Measurements from ENCODE around the gene LOXL4. TPM values are rescaled to one million over a fixed set of nuclear protein-coding genes. Genes with fewer than 3 reads are reported as not detected.

The LOXL4 gene
- total RNA-seq, 4 donors from 2014 or later, result 1.9 to 6.4 (median 2.8) TPM

- DNase-seq, result no peak
- H3K4me1 ChIP-seq, result peaks cover 0 to 7% (median 0%) of the 10 kb centered on the region in 4 donors
- no peaks in the 10 kb centered on the region for H3K27me3 ChIP-seq
- in situ Hi-C loops (cut with MboI; ENCODE audit: low pct_ligation_motif_present in 1 of 4, low pct_unique_long_range_greater_than_20kb in 1 of 4, low sequenced_read_pairs in 3 of 4), result no loop called here
- TF ChIP-seq POLR2AphosphoS5 (IDR thresholded peaks at IDR 0.05), result no peak
- TF ChIP-seq EP300 (IDR thresholded peaks at IDR 0.05; ENCODE audit: low read depth), result no peak
- TF ChIP-seq POLR2A (IDR thresholded peaks at IDR 0.05), result no peak
- no peak for TF ChIP-seq CTCF (IDR thresholded peaks at IDR 0.05)
- no peak overlapping the region for H3K4me3 ChIP-seq
- intact Hi-C loops (cut with DNase I; ENCODE audit: low total_unique reads), result no loop called here
- no peaks in the 10 kb centered on the region for H3K9me3 ChIP-seq
- no peak overlapping the region for H3K27ac ChIP-seq
- 93 to 100% methylated on average over 2 of the region's 2 CpGs for WGBS, 2 donors (ENCODE audit: low coverage in 1 of 2)
- peaks cover 0 to 9% (median 0%) of the 10 kb centered on the region in 4 donors for H3K36me3 ChIP-seq
Observed at GRCh38 chr10:98205351-98205750, 62.6 kb downstream of the LOXL4 start.

GRCh38 chr10:98202378-98202777 is 65.6 kb downstream of the LOXL4 start:
- in situ Hi-C loops (cut with MboI; ENCODE audit: low pct_ligation_motif_present in 1 of 4, low pct_unique_long_range_greater_than_20kb in 1 of 4, low sequenced_read_pairs in 3 of 4), result no loop called here
- H3K4me3 ChIP-seq, result no peak overlapping the region
- no peaks in the 10 kb centered on the region for H3K4me1 ChIP-seq
- no peaks in the 10 kb centered on the region for H3K27me3 ChIP-seq
- H3K27ac ChIP-seq, result no peak overlapping the region
- no peaks in the 10 kb centered on the region for H3K9me3 ChIP-seq
- H3K36me3 ChIP-seq, result no peaks in the 10 kb centered on the region
- no peak for DNase-seq
- intact Hi-C loops (cut with DNase I; ENCODE audit: low total_unique reads), result no loop called here
- TF ChIP-seq POLR2A (IDR thresholded peaks at IDR 0.05) (no peak), EP300 (IDR thresholded peaks at IDR 0.05; ENCODE audit: low read depth) (no peak), CTCF (IDR thresholded peaks at IDR 0.05) (no peak), POLR2AphosphoS5 (IDR thresholded peaks at IDR 0.05) (no peak)
- 95 to 97% methylated on average over 6 to 8 of the region's 8 CpGs for WGBS, 2 donors (ENCODE audit: low coverage in 1 of 2)

GRCh38 chr10:98201760-98202159 is 66.2 kb downstream of the LOXL4 start:
- WGBS, 2 donors (ENCODE audit: low coverage in 1 of 2), result 95 to 100% methylated on average over 2 to 5 of the region's 5 CpGs
- Histone ChIP-seq H3K27me3 (no peaks in the 10 kb centered on the region), H3K27ac (no peak overlapping the region), H3K36me3 (no peaks in the 10 kb centered on the region), H3K4me1 (peaks cover 0 to 3% (median 1%) of the 10 kb centered on the region in 4 donors), H3K4me3 (no peak overlapping the region), H3K9me3 (no peaks in the 10 kb centered on the region)
- no peak for DNase-seq
- in situ Hi-C loops (cut with MboI; ENCODE audit: low pct_ligation_motif_present in 1 of 4, low pct_unique_long_range_greater_than_20kb in 1 of 4, low sequenced_read_pairs in 3 of 4) (no loop called here), intact Hi-C loops (cut with DNase I; ENCODE audit: low total_unique reads) (no loop called here)
- TF ChIP-seq CTCF (IDR thresholded peaks at IDR 0.05), result no peak
- no peak for TF ChIP-seq EP300 (IDR thresholded peaks at IDR 0.05; ENCODE audit: low read depth)
- TF ChIP-seq POLR2A (IDR thresholded peaks at IDR 0.05), result no peak
- TF ChIP-seq POLR2AphosphoS5 (IDR thresholded peaks at IDR 0.05), result no peak

Other genes starting within 250 kb of the LOXL4 start
- gene CRTAC1, start 237.6 kb downstream of the LOXL4 start, total RNA-seq, result under 1 TPM in 2 of 4 donors, not detected in 2; 0.41 to 0.79 TPM
- gene R3HCC1L, start 133.5 kb downstream of the LOXL4 start, total RNA-seq, result 10 to 100 TPM; 17.7 to 27.3 (median 25.3) TPM
- 10 to 100 TPM in 1 of 4 donors, 1 to 10 TPM in 3; 3.0 to 14.9 (median 8.4) TPM for gene PYROXD2, start 147.0 kb upstream of the LOXL4 start, total RNA-seq
- gene HPS1, start 178.7 kb upstream of the LOXL4 start, total RNA-seq, result 100 to 1,000 TPM in 2 of 4 donors, 10 to 100 TPM in 2; 62.9 to 160 (median 95.1) TPM

All from transverse colon (tissue), 4 donors.